GM12874 (cell line): ENCODE data around the gene DENND10.

Experiments used
- TF ChIP-seq, protein P1 (sequence below): IDR thresholded peaks from 2 replicates; pipeline ENCODE4 v1.5.1; 2011; ENCODE audit warnings: low read depth, mild to moderate bottlenecking, control low read depth, low read length, moderate library complexity; ENCODE audit not compliant: insufficient read depth

The DENND10 gene

DNA sequence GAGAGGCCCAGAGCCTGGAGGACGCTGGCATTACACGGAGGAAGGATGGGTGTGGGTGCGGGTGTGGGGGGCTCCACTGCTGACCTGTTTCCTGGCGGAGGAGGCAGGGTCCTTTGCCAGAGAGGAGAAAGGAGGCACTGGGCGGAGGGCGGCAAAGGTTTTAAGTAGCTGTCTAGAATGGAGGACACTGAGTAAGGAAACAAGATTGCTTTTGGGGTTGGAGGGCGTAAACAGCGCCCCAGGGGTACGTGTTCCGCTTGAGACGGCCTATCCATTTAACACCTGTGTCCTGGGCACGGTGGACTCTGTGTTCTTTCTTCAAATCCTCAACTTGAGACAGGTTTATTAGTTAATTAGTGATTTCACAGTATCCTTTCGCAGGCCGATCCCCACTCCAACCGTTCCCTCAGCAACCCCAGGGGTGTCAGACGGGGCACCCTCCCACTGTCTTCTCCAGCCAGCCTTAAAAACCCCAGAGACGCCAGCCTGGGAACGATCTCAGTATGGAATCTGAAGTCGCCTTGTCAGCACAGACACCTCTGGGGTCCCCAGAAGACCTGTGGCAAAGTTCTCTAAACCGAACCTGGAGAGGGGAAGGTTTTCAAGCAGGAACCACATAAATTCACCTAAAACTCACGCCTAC is 36.8 kb downstream of the DENND10 start:
- TF ChIP-seq, protein P1, sequence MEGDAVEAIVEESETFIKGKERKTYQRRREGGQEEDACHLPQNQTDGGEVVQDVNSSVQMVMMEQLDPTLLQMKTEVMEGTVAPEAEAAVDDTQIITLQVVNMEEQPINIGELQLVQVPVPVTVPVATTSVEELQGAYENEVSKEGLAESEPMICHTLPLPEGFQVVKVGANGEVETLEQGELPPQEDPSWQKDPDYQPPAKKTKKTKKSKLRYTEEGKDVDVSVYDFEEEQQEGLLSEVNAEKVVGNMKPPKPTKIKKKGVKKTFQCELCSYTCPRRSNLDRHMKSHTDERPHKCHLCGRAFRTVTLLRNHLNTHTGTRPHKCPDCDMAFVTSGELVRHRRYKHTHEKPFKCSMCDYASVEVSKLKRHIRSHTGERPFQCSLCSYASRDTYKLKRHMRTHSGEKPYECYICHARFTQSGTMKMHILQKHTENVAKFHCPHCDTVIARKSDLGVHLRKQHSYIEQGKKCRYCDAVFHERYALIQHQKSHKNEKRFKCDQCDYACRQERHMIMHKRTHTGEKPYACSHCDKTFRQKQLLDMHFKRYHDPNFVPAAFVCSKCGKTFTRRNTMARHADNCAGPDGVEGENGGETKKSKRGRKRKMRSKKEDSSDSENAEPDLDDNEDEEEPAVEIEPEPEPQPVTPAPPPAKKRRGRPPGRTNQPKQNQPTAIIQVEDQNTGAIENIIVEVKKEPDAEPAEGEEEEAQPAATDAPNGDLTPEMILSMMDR: no peak

DNA sequence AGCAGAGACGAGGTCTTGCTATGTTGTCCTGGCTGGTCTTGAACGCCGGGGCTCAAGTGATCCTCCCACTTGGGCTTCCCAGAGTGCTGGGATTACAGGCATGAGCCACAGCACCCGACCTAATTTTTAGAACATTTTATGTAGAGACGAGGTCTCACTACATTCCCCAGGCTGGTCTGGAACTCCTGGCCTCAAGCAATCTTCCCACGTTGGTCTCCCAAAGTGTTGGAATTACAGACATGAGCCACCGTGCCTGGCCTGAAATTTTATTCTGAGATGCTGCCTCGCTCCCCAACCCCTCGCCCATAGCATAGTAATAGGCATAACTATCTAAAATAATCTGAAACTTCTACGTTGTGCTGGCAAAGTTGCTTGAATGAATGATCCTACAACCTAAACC is 39.7 kb downstream of the DENND10 start:
- TF ChIP-seq, protein P1: no peak

DNA sequence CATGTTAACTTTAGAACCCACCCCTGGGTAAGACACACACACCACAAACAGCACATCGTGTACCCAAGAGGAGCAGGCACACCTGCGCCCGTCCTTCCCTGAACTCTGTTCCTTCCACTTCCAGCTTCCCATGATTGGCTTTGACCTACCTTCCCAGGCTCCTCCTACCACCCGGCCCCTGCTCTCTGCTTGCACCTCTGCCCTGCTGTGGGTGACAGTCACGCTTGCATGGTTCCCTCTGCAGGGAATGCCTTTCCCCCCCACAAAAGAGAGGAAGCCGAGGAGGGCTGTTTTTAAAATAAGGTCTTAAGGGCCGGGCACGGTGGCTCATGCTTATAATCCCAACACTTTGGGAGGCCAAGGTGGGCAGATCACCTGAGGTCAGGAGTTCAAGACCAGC is 45.2 kb downstream of the DENND10 start:
- TF ChIP-seq, protein P1: no peak

DNA sequence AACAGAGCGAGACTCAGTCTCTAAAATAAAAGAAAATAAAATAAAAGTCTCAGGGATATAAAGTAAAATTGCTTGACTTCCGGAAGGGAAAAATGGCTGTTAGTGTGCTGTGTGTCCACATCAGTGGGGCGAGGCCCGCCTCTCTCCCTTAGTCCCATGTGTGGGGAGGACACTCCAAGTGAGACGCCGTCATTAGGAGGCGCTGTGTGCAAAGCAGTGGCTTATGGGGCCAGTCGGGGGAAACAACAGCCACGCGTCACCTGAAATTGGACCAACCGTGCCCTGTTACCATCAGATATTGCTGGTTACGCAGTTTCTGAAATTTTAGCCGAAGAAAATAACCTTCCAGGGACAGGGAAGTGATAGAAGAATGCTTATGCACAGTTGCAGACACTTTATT is 45.8 kb downstream of the DENND10 start:
- TF ChIP-seq, protein P1: no peak

DNA sequence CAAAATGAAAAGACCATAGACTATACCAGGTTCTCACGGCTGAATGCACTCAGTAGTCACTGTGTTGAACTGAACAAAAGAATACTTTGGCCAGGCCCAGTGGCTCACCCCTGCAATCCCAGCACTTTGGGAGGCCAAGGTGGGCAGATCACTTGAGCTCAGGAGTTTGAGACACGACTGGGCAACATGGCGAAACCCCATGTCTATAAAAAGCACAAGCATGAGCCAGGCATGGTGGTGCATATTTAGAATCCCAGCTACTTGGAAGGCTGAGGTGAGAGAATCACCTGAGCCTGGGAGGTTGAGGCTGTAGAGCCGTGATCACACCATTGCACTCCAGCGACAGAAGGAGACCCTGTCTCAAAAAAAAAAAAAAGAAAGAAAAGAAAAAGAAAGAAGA is 49.1 kb downstream of the DENND10 start:
- TF ChIP-seq, protein P1: no peak

DNA sequence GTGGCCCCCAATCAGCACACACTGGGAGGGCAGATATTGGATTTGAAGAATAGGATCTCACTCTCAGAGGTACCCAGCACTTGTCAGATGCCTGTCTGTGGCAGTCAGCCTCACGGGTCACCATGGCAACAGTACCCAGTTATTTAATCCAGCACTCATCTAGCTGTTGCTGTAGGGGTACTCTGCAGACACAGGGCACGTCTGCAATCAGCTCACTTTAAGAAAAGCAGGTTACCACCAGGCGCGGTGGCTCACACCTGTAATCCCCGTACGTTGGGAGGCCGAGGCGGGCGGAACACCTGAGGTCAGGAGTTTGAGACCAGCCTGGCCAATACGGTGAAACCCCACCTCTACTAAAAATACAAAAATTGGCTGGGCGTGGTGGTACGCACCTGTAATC is 49.7 kb downstream of the DENND10 start:
- TF ChIP-seq, protein P1: no peak

DNA sequence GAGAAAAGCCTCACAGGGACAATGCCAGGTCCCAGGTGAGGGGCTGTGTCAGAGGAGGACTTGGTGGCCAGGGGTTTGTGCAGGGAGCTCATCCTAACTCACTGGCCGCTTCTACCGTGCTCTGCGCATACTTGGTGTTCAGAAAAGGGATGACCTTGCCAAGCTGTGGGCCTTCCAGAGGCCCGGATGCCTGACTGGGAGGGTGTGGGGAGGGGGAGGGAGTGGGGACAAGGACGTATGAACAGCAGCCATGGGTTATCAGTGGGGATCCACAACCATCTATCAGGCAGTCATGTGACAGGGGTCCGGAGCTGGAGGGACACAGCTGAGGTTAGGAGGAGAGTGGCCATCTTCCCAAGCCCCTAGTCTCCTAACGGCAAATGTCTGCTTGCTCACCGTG is 55.4 kb downstream of the DENND10 start:
- TF ChIP-seq, protein P1: no peak
